Measurements from ENCODE around the gene PIGZ. TPM values are rescaled to one million over a fixed set of nuclear protein-coding genes. Genes with fewer than 3 reads are reported as not detected.
"Not testable (repeated sequence)": the region's sequence is repeated elsewhere in the genome, so short reads cannot be mapped to it uniquely, and the experiment has no call there.

PIGZ gene
- polyA plus RNA-seq, 1 donor from 2014 or later, result 2.1 TPM

GRCh38 chr3:196954832-196955231 lies 13.8 kb downstream of the PIGZ start:
- no peaks in the 10 kb centered on the region for H3K4me1 Mint-ChIP-seq
- H3K9me3 Mint-ChIP-seq, result peaks cover 0 to 4% (median 2%) of the 10 kb centered on the region in 3 donors
- H3K27me3 Mint-ChIP-seq, result peaks cover 1% of the 10 kb centered on the region
- no peak overlapping the region for H3K27ac Mint-ChIP-seq
- no peak overlapping the region for H3K4me3 Mint-ChIP-seq
- peaks cover 3% of the 10 kb centered on the region for H3K36me3 Mint-ChIP-seq

GRCh38 chr3:196951371-196951770 lies 17.3 kb downstream of the PIGZ start:
- H3K9me3 Mint-ChIP-seq, result peaks cover 0 to 1% (median 0%) of the 10 kb centered on the region in 3 donors
- H3K36me3 Mint-ChIP-seq, result peaks cover 1% of the 10 kb centered on the region
- no peak overlapping the region for H3K27ac Mint-ChIP-seq
- H3K27me3 Mint-ChIP-seq, result peaks cover 1% of the 10 kb centered on the region
- peaks cover 0 to 2% (median 0%) of the 10 kb centered on the region in 3 donors for H3K4me1 Mint-ChIP-seq
- H3K4me3 Mint-ChIP-seq, result no peak overlapping the region

- no peak overlapping the region for H3K4me3 Mint-ChIP-seq
- peaks cover 0 to 3% (median 3%) of the 10 kb centered on the region in 3 donors for H3K4me1 Mint-ChIP-seq
- H3K9me3 Mint-ChIP-seq, result no peaks in the 10 kb centered on the region
- peaks cover 1% of the 10 kb centered on the region for H3K36me3 Mint-ChIP-seq
- H3K27me3 Mint-ChIP-seq, result peaks cover 1% of the 10 kb centered on the region
- H3K27ac Mint-ChIP-seq, result peak overlapping the region in 1 of 3 donors; percentile 25
Measured at GRCh38 chr3:196949750-196950149, 18.9 kb downstream of the PIGZ start.

GRCh38 chr3:196949285-196949619 lies 19.4 kb downstream of the PIGZ start:
- H3K4me1 Mint-ChIP-seq, result peaks cover 0 to 8% (median 6%) of the 10 kb centered on the region in 3 donors
- peak overlapping the region in 1 of 4 donors; percentile 22 for H3K4me3 Mint-ChIP-seq
- H3K36me3 Mint-ChIP-seq, result no peaks in the 10 kb centered on the region
- H3K9me3 Mint-ChIP-seq, result no peaks in the 10 kb centered on the region
- no peak overlapping the region for H3K27ac Mint-ChIP-seq
- H3K27me3 Mint-ChIP-seq, result no peaks in the 10 kb centered on the region

- H3K4me3 Mint-ChIP-seq, result peak overlapping the region in 1 of 4 donors; percentile 22
- no peaks in the 10 kb centered on the region for H3K36me3 Mint-ChIP-seq
- H3K27ac Mint-ChIP-seq, result no peak overlapping the region
- H3K9me3 Mint-ChIP-seq, result no peaks in the 10 kb centered on the region
- H3K4me1 Mint-ChIP-seq, result peaks cover 0 to 11% (median 10%) of the 10 kb centered on the region in 3 donors
- H3K27me3 Mint-ChIP-seq, result no peaks in the 10 kb centered on the region
Measured at GRCh38 chr3:196948442-196949284, 20.0 kb downstream of the PIGZ start.

GRCh38 chr3:196947860-196948441 lies 20.7 kb downstream of the PIGZ start:
- peaks cover 5 to 17% (median 15%) of the 10 kb centered on the region in 3 donors for H3K4me1 Mint-ChIP-seq
- H3K36me3 Mint-ChIP-seq, result no peaks in the 10 kb centered on the region

GRCh38 chr3:196947136-196947859 lies 21.3 kb downstream of the PIGZ start:
- Mint-ChIP-seq H3K27ac (peak overlapping the region in 1 of 3 donors; percentile 23), H3K36me3 (no peaks in the 10 kb centered on the region), H3K4me3 (peak overlapping the region in 1 of 4 donors; percentile 68), H3K27me3 (no peaks in the 10 kb centered on the region), H3K9me3 (no peaks in the 10 kb centered on the region), H3K4me1 (peaks cover 8 to 19% (median 18%) of the 10 kb centered on the region in 3 donors)

More at GRCh38 chr3:196947860-196948441, 20.7 kb downstream of the PIGZ start:
- Mint-ChIP-seq H3K4me3 (no peak overlapping the region), H3K27me3 (no peaks in the 10 kb centered on the region), H3K9me3 (no peaks in the 10 kb centered on the region), H3K27ac (no peak overlapping the region)

- Mint-ChIP-seq H3K27ac (peak overlapping the region; percentile 31 to 73 (median 50)), H3K4me3 (peak overlapping the region; percentile 44 to 99 (median 84)), H3K4me1 (peaks cover 32 to 42% (median 39%) of the 10 kb centered on the region in 3 donors)
- H3K9me3 Mint-ChIP-seq, H3K27me3 Mint-ChIP-seq, H3K36me3 Mint-ChIP-seq: not testable (repeated sequence)
Measured at GRCh38 chr3:196944037-196944790, 24.4 kb downstream of the PIGZ start.

GRCh38 chr3:196942915-196943277 lies 25.7 kb downstream of the PIGZ start:
- Mint-ChIP-seq H3K27me3 (no peaks in the 10 kb centered on the region), H3K4me3 (peak overlapping the region; percentile 94 to 99 (median 96)), H3K36me3 (no peaks in the 10 kb centered on the region), H3K27ac (peak overlapping the region; percentile 97 to 98 (median 97)), H3K4me1 (peaks cover 32 to 44% (median 40%) of the 10 kb centered on the region in 3 donors), H3K9me3 (no peaks in the 10 kb centered on the region)

- no peaks in the 10 kb centered on the region for H3K36me3 Mint-ChIP-seq
- peaks cover 32 to 44% (median 40%) of the 10 kb centered on the region in 3 donors for H3K4me1 Mint-ChIP-seq
- peak within 1 kb of the TSS; percentile 97 to 98 (median 97) for H3K27ac Mint-ChIP-seq
- no peaks in the 10 kb centered on the region for H3K27me3 Mint-ChIP-seq
- H3K9me3 Mint-ChIP-seq, result no peaks in the 10 kb centered on the region
- H3K4me3 Mint-ChIP-seq, result peak within 1 kb of the TSS; percentile 94 to 99 (median 96)
Measured at GRCh38 chr3:196942226-196942914, 26.3 kb downstream of the PIGZ start, which contains the start of gene NCBP2. NCBP2 (minus strand) TSS chr3:196942528; CDS start chr3:196942503, 25 bp downstream.

- Mint-ChIP-seq H3K36me3 (peaks cover 2% of the 10 kb centered on the region), H3K4me1 (peaks cover 32 to 44% (median 40%) of the 10 kb centered on the region in 3 donors), H3K27me3 (no peaks in the 10 kb centered on the region), H3K4me3 (peak overlapping the region; percentile 94 to 99 (median 96)), H3K9me3 (no peaks in the 10 kb centered on the region), H3K27ac (peak overlapping the region; percentile 97 to 98 (median 97))
Measured at GRCh38 chr3:196941729-196942225, 26.9 kb downstream of the PIGZ start.

- Mint-ChIP-seq H3K4me3 (peak overlapping the region in 1 of 4 donors; percentile 97), H3K27ac (no peak overlapping the region), H3K4me1 (peaks cover 28 to 33% (median 32%) of the 10 kb centered on the region in 3 donors), H3K27me3 (no peaks in the 10 kb centered on the region), H3K36me3 (peaks cover 2% of the 10 kb centered on the region), H3K9me3 (no peaks in the 10 kb centered on the region)
Measured at GRCh38 chr3:196938576-196938975, 30.1 kb downstream of the PIGZ start.

GRCh38 chr3:196938124-196938523 lies 30.5 kb downstream of the PIGZ start:
- no peak overlapping the region for H3K27ac Mint-ChIP-seq
- H3K9me3 Mint-ChIP-seq, result no peaks in the 10 kb centered on the region
- no peaks in the 10 kb centered on the region for H3K27me3 Mint-ChIP-seq
- H3K4me3 Mint-ChIP-seq, result peak overlapping the region in 1 of 4 donors; percentile 97
- H3K36me3 Mint-ChIP-seq, result peaks cover 2% of the 10 kb centered on the region
- H3K4me1 Mint-ChIP-seq, result peaks cover 26 to 30% (median 29%) of the 10 kb centered on the region in 3 donors

- Mint-ChIP-seq H3K27ac (peak overlapping the region in 2 of 3 donors; percentile 39 to 40), H3K4me3 (no peak overlapping the region), H3K27me3 (no peaks in the 10 kb centered on the region), H3K4me1 (peaks cover 31 to 34% (median 31%) of the 10 kb centered on the region in 3 donors), H3K9me3 (no peaks in the 10 kb centered on the region), H3K36me3 (peaks cover 2% of the 10 kb centered on the region)
Measured at GRCh38 chr3:196936288-196936687, 32.3 kb downstream of the PIGZ start.
